RWPE2 (cell line): ENCODE measurements around the gene AGK.

Source experiments
- ATAC-seq: fragments of 200-7000 bp; cut with Tn5 transposase; 3 replicates; pipeline ENCODE4 v1.9.1; 2021; ENCODE audit warnings: low read depth
- DNase-seq: peaks from one replicate; pipeline ENCODE4 v3.0.0-alpha.2; 2020; ENCODE audit warnings: low spot score
- H3K27ac ChIP-seq: fragments of 450-650 bp; 2 replicates; pipeline ENCODE4 v1.5.1; 2017; ENCODE audit warnings: mild to moderate bottlenecking; ENCODE audit not compliant: poor library complexity, severe bottlenecking
- H3K27me3 ChIP-seq: fragments of 250-450 bp; sonication (Bioruptor Pico); 2 replicates; pipeline ENCODE4 v1.5.1; 2021; ENCODE audit warnings: mild to moderate bottlenecking, moderate library complexity; ENCODE audit not compliant: insufficient read depth, poor library complexity, severe bottlenecking
- H3K36me3 ChIP-seq: fragments of 250-450 bp; sonication (Bioruptor Pico); 2 replicates; pipeline ENCODE4 v1.5.1; 2020; ENCODE audit warnings: low read depth, mild to moderate bottlenecking, moderate library complexity
- H3K4me1 ChIP-seq: fragments of 250-450 bp; sonication (Bioruptor Pico); 2 replicates; pipeline ENCODE4 v1.5.1; 2021; ENCODE audit warnings: mild to moderate bottlenecking, moderate library complexity; ENCODE audit not compliant: insufficient read depth, poor library complexity, severe bottlenecking
- H3K4me3 ChIP-seq: fragments of 250-450 bp; sonication (Bioruptor Pico); 2 replicates; pipeline ENCODE4 v1.5.1; 2021; ENCODE audit warnings: mild to moderate bottlenecking, moderate library complexity; ENCODE audit not compliant: severe bottlenecking
- H3K9me3 ChIP-seq: fragments of 250-450 bp; sonication (Bioruptor Pico); 2 replicates; pipeline ENCODE4 v1.5.1; 2021; ENCODE audit warnings: mild to moderate bottlenecking, moderate library complexity; ENCODE audit not compliant: severe bottlenecking
- CTCF ChIP-seq: fragments of 450-650 bp; IDR thresholded peaks from one replicate; pipeline ENCODE4 v1.5.1; 2017; ENCODE audit warnings: mild to moderate bottlenecking, moderate library complexity; ENCODE audit not compliant: poor library complexity, severe bottlenecking

The AGK gene

GRCh38 chr7:141609576-141609975 lies 58.4 kb downstream of the AGK start:
- no peak for TF ChIP-seq CTCF
- Histone ChIP-seq H3K36me3 (peaks cover 31% of the 10 kb centered on the region), H3K4me1 (no peaks in the 10 kb centered on the region), H3K27me3 (no peaks in the 10 kb centered on the region), H3K9me3 (no peaks in the 10 kb centered on the region), H3K27ac (no peak overlapping the region), H3K4me3 (no peak overlapping the region)
- DNase-seq: no peak
- no peak for ATAC-seq

GRCh38 chr7:141610671-141611070 lies 59.5 kb downstream of the AGK start:
- Histone ChIP-seq H3K27ac (no peak overlapping the region), H3K4me3 (no peak overlapping the region)

GRCh38 chr7:141612861-141613260 lies 61.7 kb downstream of the AGK start:
- H3K4me3 ChIP-seq: no peak overlapping the region
- no peak for TF ChIP-seq CTCF
- H3K9me3 ChIP-seq: no peaks in the 10 kb centered on the region
- peaks cover 32% of the 10 kb centered on the region for H3K36me3 ChIP-seq
- no peak overlapping the region for H3K27ac ChIP-seq
- no peaks in the 10 kb centered on the region for H3K27me3 ChIP-seq
- no peak for DNase-seq
- no peaks in the 10 kb centered on the region for H3K4me1 ChIP-seq
- ATAC-seq: no peak

More at GRCh38 chr7:141610671-141611070, 59.5 kb downstream of the AGK start:
- H3K9me3 ChIP-seq: no peaks in the 10 kb centered on the region
- H3K27me3 ChIP-seq: no peaks in the 10 kb centered on the region
- no peak for ATAC-seq
- no peaks in the 10 kb centered on the region for H3K4me1 ChIP-seq
- TF ChIP-seq CTCF: no peak
- peaks cover 31% of the 10 kb centered on the region for H3K36me3 ChIP-seq
- no peak for DNase-seq

GRCh38 chr7:141617280-141617679 lies 66.1 kb downstream of the AGK start:
- TF ChIP-seq CTCF: no peak
- H3K9me3 ChIP-seq: no peaks in the 10 kb centered on the region
- ATAC-seq: no peak
- no peaks in the 10 kb centered on the region for H3K4me1 ChIP-seq
- H3K27me3 ChIP-seq: no peaks in the 10 kb centered on the region
- peaks cover 33% of the 10 kb centered on the region for H3K36me3 ChIP-seq
- no peak for DNase-seq
- no peak overlapping the region for H3K27ac ChIP-seq
- H3K4me3 ChIP-seq: no peak overlapping the region

- Histone ChIP-seq H3K36me3 (peaks cover 35% of the 10 kb centered on the region), H3K9me3 (no peaks in the 10 kb centered on the region), H3K27me3 (no peaks in the 10 kb centered on the region), H3K4me3 (no peak overlapping the region), H3K4me1 (no peaks in the 10 kb centered on the region), H3K27ac (no peak overlapping the region)
- no peak for DNase-seq
- no peak for TF ChIP-seq CTCF
- ATAC-seq: no peak
Observed at GRCh38 chr7:141619745-141620144, 68.5 kb downstream of the AGK start.
